Ishikawa (cell line): ENCODE results near the gene BHMT2.

ENCODE experiments used
- CEBPB ChIP-seq: IDR thresholded peaks from 2 replicates; pipeline ENCODE4 v1.6.1; 2012
- CREB1 ChIP-seq: IDR thresholded peaks from 2 replicates; pipeline ENCODE4 v1.6.1; 2012; ENCODE audit warnings: low read depth
- EGR1 ChIP-seq: IDR thresholded peaks from 2 replicates; pipeline ENCODE4 v1.6.1; 2012
- EP300 ChIP-seq: IDR thresholded peaks from 2 replicates; pipeline ENCODE4 v1.6.1; 2012; ENCODE audit warnings: borderline replicate concordance
- FOXM1 ChIP-seq: IDR thresholded peaks from 2 replicates; pipeline ENCODE4 v1.6.1; 2012; ENCODE audit warnings: low read depth, borderline replicate concordance
- RAD21 ChIP-seq: IDR thresholded peaks from 2 replicates; pipeline ENCODE4 v1.6.1; 2012; ENCODE audit warnings: low read depth
- TAF1 ChIP-seq: IDR thresholded peaks from 2 replicates; pipeline ENCODE4 v1.6.1; 2012; ENCODE audit warnings: low read depth, mild to moderate bottlenecking
- TEAD4 ChIP-seq: IDR thresholded peaks from 2 replicates; pipeline ENCODE4 v1.6.1; 2012
- USF1 ChIP-seq: IDR thresholded peaks from 2 replicates; pipeline ENCODE4 v1.6.1; 2012
- YY1 ChIP-seq: IDR thresholded peaks from 2 replicates; pipeline ENCODE4 v1.6.1; 2012; ENCODE audit warnings: low read depth
- ZBTB7A ChIP-seq: IDR thresholded peaks from 2 replicates; pipeline ENCODE4 v1.6.1; 2012; ENCODE audit warnings: low read depth
- TF ChIP-seq, protein P1 (sequence below): IDR thresholded peaks from 2 replicates; pipeline ENCODE4 v1.6.1; 2012; ENCODE audit warnings: low read depth, mild to moderate bottlenecking
- TF ChIP-seq, protein P2 (sequence below): IDR thresholded peaks from 2 replicates; pipeline ENCODE4 v1.6.1; 2012

DNA sequence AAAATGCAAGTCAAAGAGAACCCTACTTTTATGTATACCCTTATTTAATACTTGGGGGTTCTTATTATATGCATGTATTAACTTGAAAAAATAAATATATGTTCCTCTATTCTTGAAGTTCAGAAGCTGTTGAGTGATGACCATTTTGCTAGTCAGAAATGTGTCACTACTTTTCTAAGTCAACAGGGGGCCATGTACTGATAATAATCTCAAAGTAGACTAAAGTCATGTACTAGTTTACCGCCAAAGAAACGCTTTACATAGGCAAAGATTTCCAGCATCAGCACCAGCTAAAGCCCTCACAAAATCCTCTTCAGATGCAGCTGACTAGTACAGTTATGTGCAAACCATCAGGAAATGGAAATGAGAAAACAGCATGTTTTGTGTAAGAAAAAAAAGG, 36.3 kb downstream of the BHMT2 start:
- TF ChIP-seq, protein P1, sequence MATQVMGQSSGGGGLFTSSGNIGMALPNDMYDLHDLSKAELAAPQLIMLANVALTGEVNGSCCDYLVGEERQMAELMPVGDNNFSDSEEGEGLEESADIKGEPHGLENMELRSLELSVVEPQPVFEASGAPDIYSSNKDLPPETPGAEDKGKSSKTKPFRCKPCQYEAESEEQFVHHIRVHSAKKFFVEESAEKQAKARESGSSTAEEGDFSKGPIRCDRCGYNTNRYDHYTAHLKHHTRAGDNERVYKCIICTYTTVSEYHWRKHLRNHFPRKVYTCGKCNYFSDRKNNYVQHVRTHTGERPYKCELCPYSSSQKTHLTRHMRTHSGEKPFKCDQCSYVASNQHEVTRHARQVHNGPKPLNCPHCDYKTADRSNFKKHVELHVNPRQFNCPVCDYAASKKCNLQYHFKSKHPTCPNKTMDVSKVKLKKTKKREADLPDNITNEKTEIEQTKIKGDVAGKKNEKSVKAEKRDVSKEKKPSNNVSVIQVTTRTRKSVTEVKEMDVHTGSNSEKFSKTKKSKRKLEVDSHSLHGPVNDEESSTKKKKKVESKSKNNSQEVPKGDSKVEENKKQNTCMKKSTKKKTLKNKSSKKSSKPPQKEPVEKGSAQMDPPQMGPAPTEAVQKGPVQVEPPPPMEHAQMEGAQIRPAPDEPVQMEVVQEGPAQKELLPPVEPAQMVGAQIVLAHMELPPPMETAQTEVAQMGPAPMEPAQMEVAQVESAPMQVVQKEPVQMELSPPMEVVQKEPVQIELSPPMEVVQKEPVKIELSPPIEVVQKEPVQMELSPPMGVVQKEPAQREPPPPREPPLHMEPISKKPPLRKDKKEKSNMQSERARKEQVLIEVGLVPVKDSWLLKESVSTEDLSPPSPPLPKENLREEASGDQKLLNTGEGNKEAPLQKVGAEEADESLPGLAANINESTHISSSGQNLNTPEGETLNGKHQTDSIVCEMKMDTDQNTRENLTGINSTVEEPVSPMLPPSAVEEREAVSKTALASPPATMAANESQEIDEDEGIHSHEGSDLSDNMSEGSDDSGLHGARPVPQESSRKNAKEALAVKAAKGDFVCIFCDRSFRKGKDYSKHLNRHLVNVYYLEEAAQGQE = no peak
- TF ChIP-seq EGR1 = no peak
- no peak for TF ChIP-seq TAF1
- TF ChIP-seq TEAD4 = no peak
- no peak for TF ChIP-seq YY1
- TF ChIP-seq CEBPB = no peak
- no peak for TF ChIP-seq USF1
- TF ChIP-seq RAD21 = no peak
- no peak for TF ChIP-seq CREB1
- no peak for TF ChIP-seq FOXM1
- no peak for TF ChIP-seq EP300
- TF ChIP-seq, protein P2, sequence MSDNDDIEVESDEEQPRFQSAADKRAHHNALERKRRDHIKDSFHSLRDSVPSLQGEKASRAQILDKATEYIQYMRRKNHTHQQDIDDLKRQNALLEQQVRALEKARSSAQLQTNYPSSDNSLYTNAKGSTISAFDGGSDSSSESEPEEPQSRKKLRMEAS = no peak
- no peak for TF ChIP-seq ZBTB7A
